ENCODE data around the gene CACNB2.

CACNB2 gene

DNA sequence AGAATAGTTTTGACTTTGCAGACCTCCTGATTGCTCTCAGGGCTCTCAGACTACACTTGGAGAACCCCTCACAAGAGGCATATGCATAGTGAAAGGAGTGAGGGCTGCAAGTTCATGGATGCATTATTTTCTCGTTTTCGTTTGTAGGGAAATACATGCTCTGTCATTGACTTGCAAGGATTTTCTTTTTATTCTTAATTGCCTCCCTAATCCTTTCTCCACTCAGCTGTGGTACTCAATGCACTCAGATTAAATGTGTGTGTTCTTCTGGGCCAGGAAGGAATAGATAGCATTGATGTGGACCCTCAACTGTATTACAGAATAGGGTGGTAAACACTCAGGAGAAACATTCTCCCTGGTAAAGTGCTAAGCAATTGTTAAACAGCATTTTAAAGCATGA, 188.7 kb downstream of the CACNB2 start:
- Mint-ChIP-seq H3K9me3 (ENCODE audit: low read depth) (no peaks in the 10 kb centered on the region), H3K27me3 (peaks cover 2% of the 10 kb centered on the region), H3K27ac (no peak overlapping the region), H3K4me3 (no peak overlapping the region), H3K4me1 (ENCODE audit: low read depth) (no peaks in the 10 kb centered on the region), H3K36me3 (no peaks in the 10 kb centered on the region)

DNA sequence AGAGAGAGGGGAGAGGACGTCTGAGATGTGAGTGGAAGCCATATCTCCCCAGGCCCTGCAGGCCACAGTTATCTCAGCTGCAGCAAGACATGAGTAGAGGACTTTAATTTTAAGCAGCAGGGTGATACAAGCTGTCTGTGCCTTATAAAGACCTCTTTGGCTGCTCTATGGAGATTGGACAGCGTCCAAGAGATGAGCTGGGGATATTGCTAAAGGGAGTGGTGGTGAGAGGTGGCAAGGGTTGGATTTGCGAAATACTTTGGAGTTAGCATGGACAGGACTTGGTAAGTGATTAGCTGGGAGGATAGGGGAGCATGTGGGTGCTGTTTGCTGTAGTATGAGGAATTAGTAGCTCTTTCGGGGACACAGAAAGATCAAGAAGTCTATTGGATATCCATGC, 191.8 kb downstream of the CACNB2 start:
- H3K4me3 Mint-ChIP-seq, result no peak overlapping the region
- no peaks in the 10 kb centered on the region for H3K4me1 Mint-ChIP-seq (ENCODE audit: low read depth)
- H3K27ac Mint-ChIP-seq, result no peak overlapping the region
- H3K9me3 Mint-ChIP-seq (ENCODE audit: low read depth), result no peaks in the 10 kb centered on the region
- H3K36me3 Mint-ChIP-seq, result no peaks in the 10 kb centered on the region
- H3K27me3 Mint-ChIP-seq, result no peaks in the 10 kb centered on the region

DNA sequence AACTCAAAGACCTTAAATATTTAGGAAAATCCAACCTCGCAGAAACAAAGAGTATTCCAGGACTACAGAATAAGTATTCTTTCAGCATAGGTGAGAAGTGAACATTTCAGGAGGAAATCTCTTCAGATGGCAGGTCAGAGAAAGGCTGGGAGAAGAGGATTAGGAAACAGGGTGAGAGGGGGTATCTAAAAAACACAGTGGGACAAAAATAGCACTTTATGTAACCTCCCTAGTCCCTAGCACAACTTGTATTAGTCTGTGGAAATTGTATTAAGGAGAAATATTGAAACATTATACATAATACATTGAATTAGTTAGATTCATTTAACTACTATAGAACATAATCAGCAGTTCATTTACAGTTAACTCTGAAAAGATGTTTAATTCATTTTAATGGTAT, 192.3 kb downstream of the CACNB2 start:
- Mint-ChIP-seq H3K4me1 (ENCODE audit: low read depth) (no peaks in the 10 kb centered on the region), H3K27me3 (no peaks in the 10 kb centered on the region), H3K27ac (no peak overlapping the region), H3K36me3 (no peaks in the 10 kb centered on the region), H3K4me3 (no peak overlapping the region), H3K9me3 (ENCODE audit: low read depth) (no peaks in the 10 kb centered on the region)

DNA sequence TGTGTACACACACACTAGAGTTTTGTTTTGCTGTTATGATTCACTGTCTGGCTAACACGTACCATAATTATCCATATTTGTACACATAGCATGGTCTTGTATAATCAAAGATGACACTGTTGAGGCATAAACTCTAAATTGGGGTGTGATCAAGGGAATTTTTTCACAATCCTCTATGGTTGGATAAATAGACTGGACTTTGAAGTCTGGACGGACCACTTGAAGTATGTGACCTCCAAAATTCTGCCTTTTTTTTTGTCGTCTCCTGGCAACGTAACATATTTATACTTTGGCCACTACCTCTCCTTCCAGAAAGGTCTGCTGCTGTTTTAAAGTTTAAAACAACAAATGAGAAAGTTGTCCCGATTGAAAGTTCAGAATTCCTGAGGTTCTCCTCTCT, 193.4 kb downstream of the CACNB2 start:
- Mint-ChIP-seq H3K27me3 (no peaks in the 10 kb centered on the region), H3K4me1 (ENCODE audit: low read depth) (no peaks in the 10 kb centered on the region), H3K36me3 (no peaks in the 10 kb centered on the region), H3K27ac (no peak overlapping the region), H3K9me3 (ENCODE audit: low read depth) (no peaks in the 10 kb centered on the region), H3K4me3 (no peak overlapping the region)

DNA sequence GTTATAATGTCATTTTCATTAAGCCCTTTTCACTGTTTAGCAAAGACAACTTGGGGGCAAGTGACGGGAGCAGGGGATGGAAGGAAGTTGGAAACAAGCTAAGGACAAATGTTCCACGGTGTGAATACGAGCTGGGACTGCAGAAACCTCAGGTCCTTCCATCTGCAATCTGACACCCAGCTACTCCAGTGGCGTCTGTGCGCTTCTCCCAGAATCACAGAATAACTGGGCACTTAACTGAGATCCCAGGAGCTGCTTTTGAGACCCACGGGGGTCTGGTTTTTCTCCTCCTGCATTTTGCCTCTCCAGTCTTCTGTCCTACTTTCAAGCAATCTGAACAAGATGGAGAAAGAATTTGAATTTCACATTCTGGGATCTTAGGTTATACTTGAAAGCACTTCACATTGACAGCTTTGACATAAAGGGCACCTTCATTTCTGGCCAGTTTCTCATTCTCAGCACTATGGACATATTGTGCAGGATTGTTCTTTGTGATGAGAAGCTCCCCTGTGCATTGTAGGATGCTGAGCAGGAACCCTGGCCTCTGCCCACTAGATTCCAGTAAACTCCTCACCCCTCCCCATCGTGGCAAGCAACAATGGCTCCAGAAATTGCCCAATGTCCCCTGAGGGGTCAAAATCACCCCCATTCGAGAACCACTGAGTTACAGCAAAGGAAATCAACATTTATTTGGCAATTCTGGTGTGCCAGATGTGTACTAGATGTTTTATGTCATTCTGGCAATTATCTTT, 194.1 kb downstream of the CACNB2 start:
- Mint-ChIP-seq H3K27me3 (no peaks in the 10 kb centered on the region), H3K36me3 (no peaks in the 10 kb centered on the region), H3K27ac (no peak overlapping the region)

DNA sequence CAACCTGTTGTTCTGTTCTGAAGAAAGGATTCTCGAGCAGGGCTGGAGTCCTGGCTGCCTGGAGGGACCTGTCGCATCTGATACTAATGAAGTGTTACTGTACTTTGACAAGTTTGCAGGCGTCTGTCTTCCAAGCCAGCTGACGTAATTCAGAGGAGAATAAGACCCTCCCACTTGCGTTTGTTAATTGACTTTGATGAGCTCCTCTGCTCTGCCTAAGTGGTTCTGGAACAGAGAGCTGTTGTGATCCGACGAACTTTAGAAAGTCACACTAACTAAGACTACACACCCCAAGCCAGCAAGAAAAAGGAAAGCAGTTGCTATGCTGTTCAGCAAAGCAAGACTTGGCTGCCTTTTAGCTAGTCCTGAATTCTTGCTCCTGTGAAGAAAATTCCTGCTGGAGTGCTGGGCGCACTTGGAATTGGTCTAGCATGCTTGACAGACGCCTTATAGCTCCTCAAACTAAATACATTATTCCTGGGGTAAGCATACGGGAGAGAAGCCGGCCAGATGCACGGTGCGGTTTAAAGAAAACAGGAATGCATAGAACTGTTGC, 200.3 kb downstream of the CACNB2 start:
- no peaks in the 10 kb centered on the region for H3K36me3 Mint-ChIP-seq
- no peak overlapping the region for H3K27ac Mint-ChIP-seq
- H3K27me3 Mint-ChIP-seq, result no peaks in the 10 kb centered on the region
- H3K9me3 Mint-ChIP-seq (ENCODE audit: low read depth), result no peaks in the 10 kb centered on the region
- no peak overlapping the region for H3K4me3 Mint-ChIP-seq
- no peaks in the 10 kb centered on the region for H3K4me1 Mint-ChIP-seq (ENCODE audit: low read depth)

More for the DNA sequence above, 194.1 kb downstream of the CACNB2 start:
- no peak overlapping the region for H3K4me3 Mint-ChIP-seq
- no peaks in the 10 kb centered on the region for H3K4me1 Mint-ChIP-seq (ENCODE audit: low read depth)
- no peaks in the 10 kb centered on the region for H3K9me3 Mint-ChIP-seq (ENCODE audit: low read depth)

DNA sequence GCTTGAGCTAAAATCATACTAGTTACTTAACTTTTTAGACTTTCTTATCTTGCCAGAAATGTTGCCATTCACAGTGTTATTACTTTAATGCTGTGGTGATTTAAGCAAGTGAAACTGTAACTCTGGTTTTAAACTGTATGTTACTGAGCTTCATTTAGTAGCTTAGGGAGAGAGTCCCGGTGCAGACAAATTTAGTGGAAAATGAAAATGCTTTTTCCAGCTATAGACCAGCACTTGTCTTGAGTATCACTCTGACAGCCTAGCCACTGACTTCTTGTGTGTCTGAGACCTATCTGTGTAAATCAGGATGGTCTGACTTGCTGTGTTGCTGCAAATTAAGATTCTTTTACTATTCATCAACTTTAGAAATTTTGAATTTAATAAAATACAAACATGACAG, 200.8 kb downstream of the CACNB2 start:
- no peak overlapping the region for H3K4me3 Mint-ChIP-seq
- no peak overlapping the region for H3K27ac Mint-ChIP-seq
- H3K9me3 Mint-ChIP-seq (ENCODE audit: low read depth), result no peaks in the 10 kb centered on the region
- no peaks in the 10 kb centered on the region for H3K27me3 Mint-ChIP-seq
- no peaks in the 10 kb centered on the region for H3K4me1 Mint-ChIP-seq (ENCODE audit: low read depth)
- no peaks in the 10 kb centered on the region for H3K36me3 Mint-ChIP-seq

DNA sequence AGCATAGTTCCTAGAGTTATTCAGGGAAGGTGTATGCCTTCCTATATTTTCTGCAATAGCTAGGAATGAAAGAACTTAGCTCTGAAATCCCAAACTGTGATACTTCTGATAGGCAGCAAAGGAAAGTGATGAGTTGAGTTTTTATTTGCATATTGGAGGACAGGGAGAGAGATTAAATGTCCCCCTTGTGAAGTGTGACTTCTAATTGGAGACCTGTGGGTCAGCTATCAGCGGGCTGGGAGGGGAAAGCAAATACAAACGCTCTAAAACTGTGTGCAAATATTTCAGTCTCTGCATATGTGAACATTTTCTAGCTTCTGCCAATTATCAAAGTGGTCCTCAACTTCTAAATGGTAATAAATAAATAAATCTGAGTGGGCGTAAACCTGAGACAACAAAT, 203.3 kb downstream of the CACNB2 start:
- Mint-ChIP-seq H3K4me1 (ENCODE audit: low read depth) (no peaks in the 10 kb centered on the region), H3K27ac (no peak overlapping the region), H3K36me3 (no peaks in the 10 kb centered on the region), H3K4me3 (no peak overlapping the region), H3K9me3 (ENCODE audit: low read depth) (no peaks in the 10 kb centered on the region), H3K27me3 (no peaks in the 10 kb centered on the region)

DNA sequence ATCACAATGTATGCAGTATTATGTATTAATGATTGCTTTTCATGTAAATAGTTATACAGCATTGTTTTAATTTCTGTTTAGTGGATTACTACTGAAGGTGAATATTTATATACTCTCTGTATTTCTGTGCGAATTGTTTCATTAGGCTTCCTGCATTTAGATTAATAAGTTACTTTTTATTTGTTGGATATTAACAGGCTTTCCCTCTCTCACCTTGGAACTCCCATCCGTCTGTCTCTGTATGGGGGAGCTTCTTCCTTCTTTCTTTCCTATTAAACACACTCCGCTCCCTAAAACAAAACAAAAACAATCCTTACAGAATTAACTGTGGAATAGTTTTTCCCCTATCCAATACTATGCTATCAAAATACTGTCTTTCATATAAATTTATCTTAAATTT, 205.1 kb downstream of the CACNB2 start:
- H3K4me1 Mint-ChIP-seq (ENCODE audit: low read depth), result no peaks in the 10 kb centered on the region
- H3K36me3 Mint-ChIP-seq, result no peaks in the 10 kb centered on the region
- H3K27ac Mint-ChIP-seq, result no peak overlapping the region
- no peak overlapping the region for H3K4me3 Mint-ChIP-seq
- H3K27me3 Mint-ChIP-seq, result no peaks in the 10 kb centered on the region
- H3K9me3 Mint-ChIP-seq (ENCODE audit: low read depth), result no peaks in the 10 kb centered on the region

DNA sequence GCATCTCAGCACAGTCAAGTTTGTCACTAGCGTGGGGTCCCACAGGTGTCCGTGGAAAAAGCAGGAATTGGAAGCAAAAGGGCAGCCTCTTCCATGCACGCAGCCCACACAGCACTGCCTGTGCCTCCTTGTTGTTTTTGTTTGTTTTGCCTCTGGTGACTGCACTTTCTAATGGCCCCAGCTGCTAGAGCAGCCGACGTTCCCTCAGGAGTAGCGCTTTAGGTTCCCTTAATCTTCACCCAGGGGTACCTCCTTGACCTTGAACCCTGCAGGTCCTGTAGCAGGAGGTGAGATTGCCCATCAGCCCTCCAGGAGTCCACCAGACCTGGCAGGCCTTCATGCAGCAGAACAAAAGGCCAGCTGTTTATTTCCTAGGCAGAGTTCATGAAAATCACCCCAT, 210.1 kb downstream of the CACNB2 start:
- no peaks in the 10 kb centered on the region for H3K4me1 Mint-ChIP-seq (ENCODE audit: low read depth)
- no peak overlapping the region for H3K27ac Mint-ChIP-seq
- H3K27me3 Mint-ChIP-seq, result no peaks in the 10 kb centered on the region
- H3K9me3 Mint-ChIP-seq (ENCODE audit: low read depth), result no peaks in the 10 kb centered on the region
- H3K36me3 Mint-ChIP-seq, result no peaks in the 10 kb centered on the region
- no peak overlapping the region for H3K4me3 Mint-ChIP-seq

DNA sequence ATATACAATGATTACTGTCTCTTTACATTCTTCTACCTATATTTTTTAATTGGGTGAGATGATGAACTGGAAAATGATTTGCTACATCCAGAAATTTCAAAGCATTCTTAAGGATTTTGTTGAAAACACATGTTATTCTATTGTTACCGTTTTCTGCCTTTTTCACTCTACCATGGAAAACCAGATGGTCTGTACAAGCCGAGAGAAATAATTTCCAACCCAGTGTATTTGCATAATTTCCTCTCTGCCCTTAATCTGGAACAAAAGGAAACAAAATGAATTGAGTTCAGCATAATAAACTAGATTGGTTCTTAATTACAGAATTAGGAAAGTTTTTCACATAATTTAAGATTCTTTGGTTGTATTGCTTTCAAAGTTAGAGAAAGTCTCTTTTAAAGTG, 211.2 kb downstream of the CACNB2 start:
- Mint-ChIP-seq H3K9me3 (ENCODE audit: low read depth) (no peaks in the 10 kb centered on the region), H3K36me3 (no peaks in the 10 kb centered on the region), H3K4me3 (no peak overlapping the region), H3K27me3 (no peaks in the 10 kb centered on the region), H3K27ac (no peak overlapping the region), H3K4me1 (ENCODE audit: low read depth) (no peaks in the 10 kb centered on the region)

DNA sequence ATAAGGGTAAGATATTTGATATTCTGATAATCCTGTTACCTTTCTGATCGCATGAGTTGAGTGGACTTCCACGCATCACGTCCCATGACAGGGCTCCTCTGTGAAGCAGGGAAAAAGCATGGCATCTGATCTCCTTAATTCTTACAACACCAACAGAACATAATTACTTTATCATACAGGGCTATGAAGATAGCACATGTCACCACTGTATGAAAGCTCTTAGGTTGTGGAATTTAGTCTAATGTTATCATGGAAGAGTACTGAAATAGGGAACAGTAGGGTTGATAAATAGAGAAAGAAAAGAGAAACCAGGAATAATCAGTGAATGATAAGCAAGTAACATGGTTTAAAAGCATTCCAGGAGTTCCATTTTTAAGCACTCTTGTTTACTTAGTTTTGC, 212.0 kb downstream of the CACNB2 start:
- Mint-ChIP-seq H3K4me1 (ENCODE audit: low read depth) (no peaks in the 10 kb centered on the region), H3K27ac (no peak overlapping the region), H3K9me3 (ENCODE audit: low read depth) (no peaks in the 10 kb centered on the region)

DNA sequence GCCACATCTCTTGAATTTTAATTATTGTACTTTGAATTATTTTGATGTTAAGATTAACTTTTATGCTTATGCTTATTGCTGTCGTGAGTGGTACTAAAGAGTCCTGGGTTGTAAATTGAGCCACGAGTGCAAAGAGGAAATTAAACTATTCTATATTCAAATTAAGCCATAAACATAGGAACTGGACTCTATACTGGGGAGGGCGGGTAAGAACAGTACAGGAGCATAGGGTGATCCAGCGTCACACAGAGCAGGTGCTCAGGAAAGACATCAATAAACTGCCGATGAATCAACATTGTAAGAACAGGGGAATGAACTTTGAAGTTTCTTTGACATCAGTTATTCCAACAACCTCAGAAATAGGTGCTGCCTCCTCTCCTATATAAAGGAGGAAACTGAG, 219.6 kb downstream of the CACNB2 start:
- H3K4me1 Mint-ChIP-seq (ENCODE audit: low read depth), result no peaks in the 10 kb centered on the region
- H3K36me3 Mint-ChIP-seq, result no peaks in the 10 kb centered on the region
- H3K4me3 Mint-ChIP-seq, result no peak overlapping the region
- H3K27me3 Mint-ChIP-seq, result peaks cover 4% of the 10 kb centered on the region
- H3K27ac Mint-ChIP-seq, result no peak overlapping the region
- H3K9me3 Mint-ChIP-seq (ENCODE audit: low read depth), result no peaks in the 10 kb centered on the region

More for the DNA sequence above, 212.0 kb downstream of the CACNB2 start:
- H3K27me3 Mint-ChIP-seq, result no peaks in the 10 kb centered on the region
- no peak overlapping the region for H3K4me3 Mint-ChIP-seq
- H3K36me3 Mint-ChIP-seq, result no peaks in the 10 kb centered on the region

DNA sequence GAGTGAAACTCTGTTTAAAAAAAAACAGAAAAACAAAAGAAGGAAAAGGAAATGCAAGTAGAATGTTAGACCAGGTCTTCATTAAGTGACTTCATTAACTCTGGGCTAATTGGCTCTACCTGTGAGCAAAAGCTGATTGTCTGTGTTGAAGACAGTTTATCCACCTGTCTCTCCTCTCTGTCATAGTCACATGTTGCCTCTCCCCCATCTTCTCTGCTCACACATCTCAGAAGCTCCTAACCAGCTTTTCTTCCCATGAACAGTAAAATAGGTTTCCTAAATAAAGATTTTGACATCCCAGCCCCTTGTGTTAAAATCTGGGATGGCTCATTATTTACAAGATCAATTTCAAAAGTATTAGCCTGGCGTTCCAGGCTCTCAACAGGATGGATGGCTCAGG, 222.7 kb downstream of the CACNB2 start:
- Mint-ChIP-seq H3K9me3 (ENCODE audit: low read depth) (no peaks in the 10 kb centered on the region), H3K27me3 (peaks cover 4% of the 10 kb centered on the region), H3K4me3 (no peak overlapping the region), H3K27ac (no peak overlapping the region), H3K4me1 (ENCODE audit: low read depth) (no peaks in the 10 kb centered on the region), H3K36me3 (no peaks in the 10 kb centered on the region)

DNA sequence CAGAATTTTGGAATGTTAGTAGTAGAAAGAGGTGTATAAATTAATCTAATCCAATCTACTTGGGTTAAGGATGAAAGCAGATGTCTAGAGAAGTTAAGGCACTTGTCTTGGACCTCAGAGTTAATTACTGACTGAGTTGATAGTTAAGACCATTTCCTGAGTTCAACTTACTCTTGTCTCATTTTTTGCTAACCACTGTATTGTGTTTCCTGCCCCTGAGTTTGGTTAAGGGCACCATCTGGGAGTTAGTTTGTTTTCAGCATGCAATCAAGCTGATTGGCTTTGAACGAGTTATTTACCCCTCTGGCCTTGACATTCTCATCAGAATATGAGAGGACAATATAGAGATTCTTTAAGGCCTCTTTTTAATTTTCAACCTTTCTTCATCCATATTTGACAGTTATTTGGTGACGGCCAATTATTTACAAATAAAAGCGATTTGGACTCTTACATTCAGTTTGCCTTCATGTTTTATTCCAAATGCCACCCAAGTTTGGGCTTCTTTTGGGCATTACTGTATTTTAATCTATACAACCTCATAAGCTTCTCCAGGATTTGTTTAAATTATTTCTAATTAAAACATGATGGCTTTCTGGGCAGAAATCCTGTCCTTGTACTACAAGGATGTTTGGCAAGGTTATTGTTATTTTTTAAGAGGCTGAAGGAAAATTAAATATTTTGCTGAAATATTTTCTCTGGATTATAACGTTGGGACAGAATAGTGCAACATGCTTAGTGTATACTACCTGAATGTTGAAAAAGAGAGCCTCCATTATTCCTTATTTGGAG, 225.0 kb downstream of the CACNB2 start:
- Mint-ChIP-seq H3K4me1 (ENCODE audit: low read depth) (no peaks in the 10 kb centered on the region), H3K4me3 (no peak overlapping the region), H3K27ac (no peak overlapping the region), H3K27me3 (peaks cover 4% of the 10 kb centered on the region), H3K36me3 (no peaks in the 10 kb centered on the region), H3K9me3 (ENCODE audit: low read depth) (no peaks in the 10 kb centered on the region)
